GM12872 (cell line): ENCODE results near the gene WDR88.

Experiments used
- TF ChIP-seq, protein P1 (sequence below): IDR thresholded peaks from 3 replicates; pipeline ENCODE4 v1.5.1; 2011; ENCODE audit warnings: low read depth, mild to moderate bottlenecking, low read length, moderate library complexity; ENCODE audit not compliant: insufficient read depth

The WDR88 gene

DNA sequence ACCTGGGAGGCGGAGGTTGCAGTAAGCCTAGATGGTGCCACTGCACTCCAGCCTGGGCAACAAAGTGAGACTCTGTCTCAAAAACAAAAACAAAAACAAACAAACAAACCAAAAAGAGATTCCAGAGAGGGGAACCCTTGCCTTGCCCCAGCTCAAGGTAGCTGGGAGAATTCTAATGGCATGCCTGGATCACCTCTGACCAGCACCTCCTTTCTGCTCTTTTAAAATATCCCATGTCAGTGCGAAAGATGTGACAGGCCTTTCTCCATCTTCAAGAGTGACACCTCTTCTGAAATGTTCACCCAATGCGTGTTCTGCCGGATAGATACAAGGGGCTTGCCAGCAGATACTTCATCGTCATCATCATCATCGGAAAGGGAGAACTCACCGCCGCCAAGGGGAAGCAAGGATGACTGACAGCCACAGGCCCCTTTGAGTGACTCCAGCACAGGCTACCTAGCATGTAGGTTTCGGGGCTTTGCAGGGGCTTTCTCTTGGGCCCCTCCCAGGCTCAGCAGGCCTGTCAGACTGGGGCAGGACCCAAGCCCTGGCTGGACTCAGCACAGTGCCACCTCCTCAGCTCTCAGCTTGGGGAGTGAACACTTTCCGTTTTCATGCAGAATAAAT is 43.4 kb downstream of the WDR88 start:
- TF ChIP-seq, protein P1, sequence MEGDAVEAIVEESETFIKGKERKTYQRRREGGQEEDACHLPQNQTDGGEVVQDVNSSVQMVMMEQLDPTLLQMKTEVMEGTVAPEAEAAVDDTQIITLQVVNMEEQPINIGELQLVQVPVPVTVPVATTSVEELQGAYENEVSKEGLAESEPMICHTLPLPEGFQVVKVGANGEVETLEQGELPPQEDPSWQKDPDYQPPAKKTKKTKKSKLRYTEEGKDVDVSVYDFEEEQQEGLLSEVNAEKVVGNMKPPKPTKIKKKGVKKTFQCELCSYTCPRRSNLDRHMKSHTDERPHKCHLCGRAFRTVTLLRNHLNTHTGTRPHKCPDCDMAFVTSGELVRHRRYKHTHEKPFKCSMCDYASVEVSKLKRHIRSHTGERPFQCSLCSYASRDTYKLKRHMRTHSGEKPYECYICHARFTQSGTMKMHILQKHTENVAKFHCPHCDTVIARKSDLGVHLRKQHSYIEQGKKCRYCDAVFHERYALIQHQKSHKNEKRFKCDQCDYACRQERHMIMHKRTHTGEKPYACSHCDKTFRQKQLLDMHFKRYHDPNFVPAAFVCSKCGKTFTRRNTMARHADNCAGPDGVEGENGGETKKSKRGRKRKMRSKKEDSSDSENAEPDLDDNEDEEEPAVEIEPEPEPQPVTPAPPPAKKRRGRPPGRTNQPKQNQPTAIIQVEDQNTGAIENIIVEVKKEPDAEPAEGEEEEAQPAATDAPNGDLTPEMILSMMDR = no peak

DNA sequence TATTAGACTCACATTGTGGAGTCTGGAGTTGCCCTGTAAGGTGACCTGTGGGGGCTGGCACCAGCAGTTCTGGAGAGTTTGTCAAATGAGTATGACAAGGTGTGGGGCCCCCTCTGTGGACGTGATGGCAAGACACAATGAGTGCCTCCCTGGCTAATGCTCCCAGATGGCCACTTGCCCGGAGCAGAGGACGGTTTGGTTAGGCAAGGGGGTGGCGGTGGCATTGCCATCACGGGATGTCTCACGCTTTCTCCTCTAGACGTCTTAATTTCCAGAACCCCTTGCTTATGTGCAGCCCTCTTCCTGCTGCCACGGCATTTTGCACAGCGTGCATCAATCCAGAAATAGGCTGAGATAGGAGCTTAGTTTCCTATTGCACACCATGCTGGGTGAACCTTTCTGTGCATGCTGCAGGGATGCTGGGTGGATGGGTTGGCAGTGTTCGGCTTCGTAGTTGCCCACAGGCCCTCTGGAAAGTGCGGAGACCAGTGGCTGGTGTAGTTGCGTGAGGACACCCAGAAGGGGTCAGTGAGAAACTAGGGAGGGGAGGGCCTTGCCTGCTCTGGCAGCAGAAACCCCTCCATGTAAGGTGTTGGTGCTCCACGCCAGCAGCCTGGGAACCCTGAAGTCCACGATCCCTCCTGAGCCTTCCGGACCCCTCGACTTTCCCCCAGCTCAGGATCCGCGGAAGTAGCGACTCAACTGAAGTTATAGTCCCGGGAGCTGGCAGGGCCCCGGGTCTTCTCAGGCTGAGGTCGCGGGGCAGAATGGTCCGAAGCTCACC is 44.2 kb downstream of the WDR88 start:
- TF ChIP-seq, protein P1 = no peak

DNA sequence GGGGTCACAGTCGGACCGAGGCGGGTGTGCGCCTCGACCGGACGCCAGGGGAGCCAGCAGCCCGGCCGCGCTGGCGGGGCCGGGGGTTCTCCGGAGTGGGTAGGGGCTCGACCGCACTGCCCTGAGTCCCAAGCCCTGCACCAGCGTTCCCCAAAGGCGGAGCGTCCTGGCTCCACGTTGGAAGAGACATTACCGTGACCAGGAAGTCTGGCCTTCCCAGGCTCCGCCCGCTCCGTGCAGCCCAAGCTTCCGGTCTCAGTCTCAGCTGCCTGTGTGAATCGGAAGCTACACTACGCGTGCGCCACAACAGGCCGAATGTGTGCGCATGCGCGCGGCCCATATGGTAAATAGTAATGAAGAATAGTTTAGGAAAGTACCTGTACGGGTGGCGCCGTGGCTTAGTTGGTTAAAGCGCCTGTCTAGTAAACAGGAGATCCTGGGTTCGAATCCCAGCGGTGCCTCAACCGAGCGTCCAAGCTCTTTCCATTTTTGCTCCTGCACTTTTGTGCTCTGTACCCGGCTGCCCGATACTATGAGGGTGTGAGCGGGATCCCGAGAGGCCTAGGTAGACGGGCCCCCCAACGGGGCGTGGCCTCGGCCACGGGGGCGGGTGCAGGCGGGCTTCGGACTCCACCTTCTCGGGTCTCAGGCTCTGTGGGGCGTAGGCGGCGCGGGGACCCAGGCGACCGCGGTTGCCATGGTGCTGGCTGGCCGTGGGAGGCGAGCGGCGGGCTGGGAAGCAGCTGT is 44.9 kb downstream of the WDR88 start:
- TF ChIP-seq, protein P1 = peak; percentile 30; the same call in 1 of the 3 replicates

DNA sequence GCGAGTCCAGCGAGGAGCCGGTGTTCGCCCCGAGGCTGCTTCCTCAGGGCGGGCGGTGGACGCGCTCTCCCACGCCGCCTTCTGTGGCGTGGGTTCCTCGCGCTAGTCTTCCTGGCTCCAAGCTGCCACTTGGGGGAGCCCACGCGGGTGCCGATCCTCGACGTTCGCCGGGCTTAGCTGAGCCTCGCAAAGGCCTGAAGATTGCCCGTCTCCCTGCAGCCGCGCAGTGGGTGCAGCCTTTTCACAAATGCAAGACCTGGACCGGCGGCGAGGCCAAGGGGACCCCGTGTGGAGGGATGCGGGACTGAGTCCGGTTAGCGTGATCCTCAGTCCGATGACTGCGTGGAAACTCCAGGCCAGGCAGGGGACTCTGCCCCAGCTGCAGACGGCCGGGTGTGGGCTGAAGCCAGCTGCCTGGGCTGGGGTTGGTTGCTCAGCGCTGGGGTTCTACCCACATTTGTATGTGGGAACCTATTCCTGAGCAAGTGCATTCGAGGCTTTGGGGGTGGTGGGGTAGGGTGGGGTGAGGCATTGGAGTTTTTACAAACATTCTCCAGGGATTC is 45.6 kb downstream of the WDR88 start:
- TF ChIP-seq, protein P1 = peak; percentile 41; the same call in 2 of the 3 replicates

DNA sequence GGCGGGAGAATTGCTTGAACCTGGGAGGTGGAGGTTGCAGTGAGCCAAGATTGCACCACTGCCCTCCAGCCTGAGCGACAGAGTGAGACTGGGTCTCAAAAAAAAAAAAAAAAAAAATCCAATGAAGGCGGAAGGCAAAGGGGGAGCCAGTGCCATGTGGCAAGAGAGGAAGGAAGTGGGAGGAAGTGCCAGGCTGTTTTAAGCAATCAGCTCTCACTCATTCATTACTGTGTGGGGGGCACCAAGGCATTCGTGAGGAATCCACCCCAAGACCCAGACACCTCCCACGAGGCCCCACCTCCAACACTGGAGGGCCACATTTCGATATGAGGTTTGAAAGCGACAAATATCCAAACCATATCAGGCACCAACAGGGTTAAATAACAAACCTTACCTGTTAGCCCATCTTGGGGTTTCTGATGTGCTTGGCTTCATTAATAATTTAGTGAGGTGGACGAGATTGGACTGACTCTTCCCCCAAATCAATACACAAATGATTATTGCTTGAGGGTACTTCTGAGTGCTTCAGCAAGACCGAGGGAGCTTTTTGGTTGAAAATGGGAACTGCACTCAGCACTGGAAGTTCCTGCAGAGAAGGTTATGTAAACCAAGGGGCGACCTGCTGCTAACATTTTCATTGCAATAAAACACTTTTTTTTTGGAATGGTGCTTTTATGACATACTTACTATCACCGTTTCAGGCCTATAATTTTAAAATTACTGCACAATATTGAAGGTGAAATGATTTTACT is 54.7 kb downstream of the WDR88 start:
- TF ChIP-seq, protein P1 = no peak

DNA sequence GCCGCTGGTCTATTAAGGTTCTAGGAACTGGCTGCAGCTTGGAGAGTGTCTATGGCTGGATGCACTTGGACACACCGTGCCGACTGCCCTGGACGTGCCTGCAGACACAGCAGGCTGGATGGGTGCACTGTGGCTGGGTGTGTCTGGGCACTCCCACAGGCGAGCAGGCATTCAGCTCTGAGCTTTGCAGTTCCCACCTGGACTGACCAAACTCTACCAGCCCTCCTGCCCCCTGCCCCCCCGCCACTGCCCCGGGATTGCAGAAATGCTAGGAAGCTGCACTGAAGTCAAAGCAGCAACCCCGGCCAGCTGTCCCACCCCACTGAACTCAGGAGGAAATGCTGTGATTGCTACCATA is 55.2 kb downstream of the WDR88 start:
- TF ChIP-seq, protein P1 = no peak
